GM21576 (cell line): Measurements from ENCODE around the gene SPIB.
"Not testable (repeated sequence)": the region's sequence is repeated elsewhere in the genome, so short reads cannot be mapped to it uniquely, and the experiment has no call there.

Experiments used
- ATAC-seq: cut with Tn5 transposase; IDR thresholded peaks from one replicate; pipeline ENCODE4 v1.9.1; 2021; ENCODE audit warnings: mild to moderate bottlenecking, moderate library complexity; ENCODE audit not compliant: unreplicated experiment

The SPIB gene

GRCh38 chr19:50390295-50390694, 28.4 kb upstream of the SPIB start:
- not testable (repeated sequence) for ATAC-seq

- not testable (repeated sequence) for ATAC-seq
Measured at GRCh38 chr19:50390952-50391351, 27.8 kb upstream of the SPIB start.

- no peak for ATAC-seq
Measured at GRCh38 chr19:50392759-50393158, 26.0 kb upstream of the SPIB start.

- no peak for ATAC-seq
Measured at GRCh38 chr19:50393589-50393988, 25.1 kb upstream of the SPIB start.

GRCh38 chr19:50394017-50394416, 24.7 kb upstream of the SPIB start:
- no peak for ATAC-seq

GRCh38 chr19:50398675-50399367, 19.9 kb upstream of the SPIB start:
- ATAC-seq = no peak

GRCh38 chr19:50399368-50399745, 19.4 kb upstream of the SPIB start:
- no peak for ATAC-seq

GRCh38 chr19:50401605-50402450, 16.9 kb upstream of the SPIB start:
- no peak for ATAC-seq

GRCh38 chr19:50402544-50403301, 16.0 kb upstream of the SPIB start:
- no peak for ATAC-seq

GRCh38 chr19:50406156-50406820, 12.4 kb upstream of the SPIB start:
- ATAC-seq = no peak

GRCh38 chr19:50406829-50407228, 11.9 kb upstream of the SPIB start:
- ATAC-seq = no peak

GRCh38 chr19:50409347-50409746, 9.4 kb upstream of the SPIB start:
- no peak for ATAC-seq

- ATAC-seq = no peak
Measured at GRCh38 chr19:50410109-50410508, 8.6 kb upstream of the SPIB start.

GRCh38 chr19:50412419-50412818, 6.3 kb upstream of the SPIB start:
- ATAC-seq = no peak

- no peak for ATAC-seq
Measured at GRCh38 chr19:50413096-50413495, 5.6 kb upstream of the SPIB start.

- no peak for ATAC-seq
Measured at GRCh38 chr19:50413531-50413930, 5.2 kb upstream of the SPIB start.

GRCh38 chr19:50414864-50415660, 3.7 kb upstream of the SPIB start:
- ATAC-seq = peak; percentile 15

- ATAC-seq = peak; percentile 38
Measured at GRCh38 chr19:50415661-50416033, 3.1 kb upstream of the SPIB start.

- no peak for ATAC-seq
Measured at GRCh38 chr19:50416034-50416977, 2.4 kb upstream of the SPIB start.
